Kidney (tissue), 14 donors: Measurements from ENCODE around the gene PNPLA7. TPM values are rescaled to one million over a fixed set of nuclear protein-coding genes. Genes with fewer than 3 reads are reported as not detected.

Experiments
- DNase-seq, 5 donors: peaks; one replicate each; pipeline ENCODE4 v3.0.0-alpha.2; 2013 to 2020
- FAIRE-seq: peaks from 2 replicates; lab custom pipeline; 2012; peaks lifted over from hg19 to GRCh38; lab: Jason Lieb, UNC
- H3K27ac ChIP-seq, 2 donors: one replicate each; pipeline ENCODE4 v1.7.0; 2013; ENCODE audit warnings: low read depth in 2 of 2, low read length in 2 of 2, inconsistent platforms in 1 of 2
- H3K27me3 ChIP-seq: one replicate; pipeline ENCODE4 v1.7.1; 2013; ENCODE audit warnings: low read length, inconsistent platforms; ENCODE audit not compliant: control insufficient read depth, insufficient read depth
- H3K36me3 ChIP-seq, 3 donors: one replicate each; pipeline versions ENCODE4 v1.7.0 to v1.7.1; 2013; ENCODE audit warnings: low read length in 3 of 3, control low read depth in 1 of 3, inconsistent platforms in 1 of 3; ENCODE audit not compliant: insufficient read depth in 3 of 3, control insufficient read depth in 2 of 3
- H3K4me1 ChIP-seq, 3 donors: one replicate each; pipeline versions ENCODE4 v1.7.0 to v1.7.1; 2013; ENCODE audit warnings: low read length in 3 of 3, inconsistent platforms in 1 of 3, low read depth in 1 of 3; ENCODE audit not compliant: control insufficient read depth in 2 of 3, insufficient read depth in 2 of 3
- H3K4me3 ChIP-seq, 3 donors: one replicate each; pipeline versions ENCODE4 v1.7.0 to v1.8.1; 2013; ENCODE audit warnings: low read length in 3 of 3, control low read depth in 1 of 3, inconsistent platforms in 1 of 3
- H3K9ac ChIP-seq, 3 donors: one replicate each; pipeline versions ENCODE4 v1.7.0 to v1.7.1; 2013; ENCODE audit warnings: low read length in 3 of 3, control low read depth in 1 of 3, inconsistent platforms in 1 of 3
- H3K9me3 ChIP-seq, 3 donors: one replicate each; pipeline versions ENCODE4 v1.7.0 to v1.7.1; 2013; ENCODE audit warnings: low read length in 3 of 3, control low read depth in 1 of 3, inconsistent platforms in 1 of 3; ENCODE audit not compliant: control insufficient read depth in 2 of 3, insufficient read depth in 1 of 3
- intact Hi-C: fragments of 100-400 bp; cut with DNase I; formaldehyde crosslinking; loops from one replicate; pipeline ENCODE4 v1.11.1; 2022
- polyA plus RNA-seq: library from polyadenylated mRNA; stranded (reverse); fragments of 350-450 nt; fragmentation: Illumina TruSeq; extraction: RNeasy Lipid Tissue Mini Kit (QIAGEN cat#74804); gene quantifications from one replicate; pipeline ENCODE4 v1.2.3, GENCODE V29; 2014; ENCODE audit warnings: low read depth, low replicate concordance; ENCODE audit not compliant: insufficient read depth
- total RNA-seq: library from RNA; stranded (reverse); fragmentation: NEBNext Ultra II Directional; extraction: Animal tissue kit (Norgen Biotek cat#: 25700); gene quantifications from one replicate; pipeline ENCODE4 v1.2.1, GENCODE V29; 2021
- TF ChIP-seq, protein P1 (sequence below): IDR thresholded peaks from 3 replicates; pipeline ENCODE4 v1.5.1; 2012; ENCODE audit warnings: mild to moderate bottlenecking, moderate library complexity, borderline replicate concordance; ENCODE audit not compliant: insufficient read depth; ENCODE audit errors: extremely low read depth
- donor health status: control.
- donor health status: control.
- donor health status: control.
- donor health status: control.
- donor health status: control.
- donor health status: DM: yes; HTN: yes; CAD: no.
- donor health status: Normal renal cell carcinoma (clear cell type).

The PNPLA7 gene
- total and polyA plus RNA-seq, 2 donors from 2014 or later, result 2.1 to 9.6 TPM

DNA sequence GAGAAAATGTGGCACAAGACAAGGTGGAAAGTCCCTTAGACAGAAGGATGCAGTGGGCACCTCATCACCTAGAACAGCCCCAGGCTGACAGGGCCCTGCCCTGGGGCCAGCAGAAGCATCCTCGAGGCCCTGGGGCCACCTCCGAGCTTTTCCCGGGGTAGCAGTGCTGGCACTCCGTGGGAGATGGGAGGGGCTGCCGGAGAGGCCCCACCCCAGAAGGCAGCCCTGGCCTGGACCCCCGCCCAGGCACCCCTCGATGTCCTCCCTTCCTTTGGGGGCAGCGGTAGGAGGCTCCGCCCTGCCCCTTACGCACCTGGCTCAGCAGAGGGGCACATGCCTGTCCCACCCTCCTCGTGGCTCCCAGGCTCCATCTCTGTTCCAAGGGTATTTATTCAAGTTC lies 73.3 kb downstream of the PNPLA7 start:
- Histone ChIP-seq H3K27ac (no peak overlapping the region), H3K27me3 (no peaks in the 10 kb centered on the region), H3K9me3 (peaks cover 0 to 9% (median 5%) of the 10 kb centered on the region in 3 donors), H3K4me3 (no peak overlapping the region), H3K4me1 (no peaks in the 10 kb centered on the region), H3K9ac (no peak overlapping the region), H3K36me3 (no peaks in the 10 kb centered on the region)
- DNase-seq (peak in 1 of 5 donors; percentile 55), FAIRE-seq (no peak)
- TF ChIP-seq, protein P1, sequence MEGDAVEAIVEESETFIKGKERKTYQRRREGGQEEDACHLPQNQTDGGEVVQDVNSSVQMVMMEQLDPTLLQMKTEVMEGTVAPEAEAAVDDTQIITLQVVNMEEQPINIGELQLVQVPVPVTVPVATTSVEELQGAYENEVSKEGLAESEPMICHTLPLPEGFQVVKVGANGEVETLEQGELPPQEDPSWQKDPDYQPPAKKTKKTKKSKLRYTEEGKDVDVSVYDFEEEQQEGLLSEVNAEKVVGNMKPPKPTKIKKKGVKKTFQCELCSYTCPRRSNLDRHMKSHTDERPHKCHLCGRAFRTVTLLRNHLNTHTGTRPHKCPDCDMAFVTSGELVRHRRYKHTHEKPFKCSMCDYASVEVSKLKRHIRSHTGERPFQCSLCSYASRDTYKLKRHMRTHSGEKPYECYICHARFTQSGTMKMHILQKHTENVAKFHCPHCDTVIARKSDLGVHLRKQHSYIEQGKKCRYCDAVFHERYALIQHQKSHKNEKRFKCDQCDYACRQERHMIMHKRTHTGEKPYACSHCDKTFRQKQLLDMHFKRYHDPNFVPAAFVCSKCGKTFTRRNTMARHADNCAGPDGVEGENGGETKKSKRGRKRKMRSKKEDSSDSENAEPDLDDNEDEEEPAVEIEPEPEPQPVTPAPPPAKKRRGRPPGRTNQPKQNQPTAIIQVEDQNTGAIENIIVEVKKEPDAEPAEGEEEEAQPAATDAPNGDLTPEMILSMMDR, result no peak
- intact Hi-C loops, result no loop called here

DNA sequence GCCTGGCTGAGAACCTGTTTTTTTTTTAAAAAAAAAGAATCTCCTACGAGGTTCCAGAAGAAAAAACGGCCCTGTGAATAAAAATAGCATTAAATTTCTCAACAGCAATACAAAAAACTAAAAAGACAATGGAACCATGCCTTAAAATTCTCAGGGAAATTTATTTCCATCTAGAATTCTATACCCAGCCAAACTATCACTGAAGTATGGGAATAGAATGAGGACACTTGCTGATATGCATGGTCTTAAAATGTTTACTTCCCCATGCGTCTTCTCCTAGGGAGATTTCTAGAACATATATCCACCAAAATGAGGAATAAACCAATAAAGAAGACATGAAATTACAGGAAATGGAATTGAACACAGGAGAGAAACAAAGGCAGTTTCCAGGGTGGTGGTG lies 74.5 kb downstream of the PNPLA7 start:
- Histone ChIP-seq H3K4me1 (no peaks in the 10 kb centered on the region), H3K36me3 (no peaks in the 10 kb centered on the region), H3K27ac (no peak overlapping the region), H3K9me3 (peaks cover 0 to 9% (median 5%) of the 10 kb centered on the region in 3 donors), H3K4me3 (no peak overlapping the region), H3K9ac (no peak overlapping the region), H3K27me3 (no peaks in the 10 kb centered on the region)
- FAIRE-seq (no peak), DNase-seq (no peak)
- intact Hi-C loops, result no loop called here
- TF ChIP-seq, protein P1, result no peak

DNA sequence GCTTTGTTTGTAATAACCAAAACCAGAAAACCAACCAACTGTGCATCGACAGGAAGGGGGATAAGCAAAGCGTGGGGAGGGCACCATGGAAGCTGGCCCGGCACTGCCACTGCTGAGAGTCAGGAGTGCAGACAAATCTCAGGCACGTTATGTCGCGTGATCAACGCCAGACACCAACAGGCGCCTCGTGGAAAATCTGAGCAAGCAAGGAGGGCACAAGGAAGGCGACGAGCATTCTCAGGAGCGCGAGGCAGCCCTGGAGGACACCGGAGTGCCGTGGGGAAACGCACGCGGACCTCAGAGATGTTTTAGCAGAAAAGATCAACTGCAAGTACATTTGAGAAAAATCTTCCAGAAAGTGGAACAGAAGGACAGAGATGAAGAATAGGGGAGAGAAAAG lies 75.9 kb downstream of the PNPLA7 start:
- Histone ChIP-seq H3K4me1 (no peaks in the 10 kb centered on the region), H3K9ac (no peak overlapping the region), H3K4me3 (no peak overlapping the region), H3K27me3 (no peaks in the 10 kb centered on the region), H3K27ac (no peak overlapping the region), H3K9me3 (peaks cover 0 to 9% (median 5%) of the 10 kb centered on the region in 3 donors), H3K36me3 (no peaks in the 10 kb centered on the region)
- peak in 1 of 5 donors; percentile 39 for DNase-seq
- FAIRE-seq, result no peak
- intact Hi-C loops, result no loop called here
- TF ChIP-seq, protein P1, result no peak

DNA sequence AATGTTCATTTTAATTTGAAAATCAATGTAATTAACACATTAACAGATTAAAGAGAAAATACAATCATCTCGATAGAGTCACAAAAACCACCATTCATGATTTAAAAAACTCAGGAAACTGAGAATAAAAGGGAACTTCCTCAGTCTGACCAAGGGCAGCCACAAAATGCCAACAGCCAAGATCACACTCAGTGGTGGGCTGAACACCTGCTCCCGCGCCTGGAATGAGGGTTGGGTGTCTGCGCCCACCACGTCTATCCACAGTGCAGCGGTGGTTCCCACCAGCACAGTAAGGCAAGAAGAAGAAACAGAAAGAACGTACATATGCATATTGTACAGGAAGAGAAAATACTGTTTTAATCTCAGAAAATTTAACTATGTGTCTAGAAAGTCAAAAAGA lies 79.4 kb downstream of the PNPLA7 start:
- peak in 1 of 5 donors; percentile 39 for DNase-seq
- H3K9ac ChIP-seq, result no peak overlapping the region
- H3K27ac ChIP-seq, result no peak overlapping the region
- TF ChIP-seq, protein P1, result no peak
- intact Hi-C loops, result no loop called here
- no peak overlapping the region for H3K4me3 ChIP-seq
- peaks cover 0 to 5% (median 2%) of the 10 kb centered on the region in 3 donors for H3K9me3 ChIP-seq
- no peaks in the 10 kb centered on the region for H3K36me3 ChIP-seq
- no peak for FAIRE-seq
- H3K4me1 ChIP-seq, result no peaks in the 10 kb centered on the region
- H3K27me3 ChIP-seq, result no peaks in the 10 kb centered on the region
